A204.1 (cell line): ENCODE measurements around the gene KLF9.
"Not testable (repeated sequence)": the region's sequence is repeated elsewhere in the genome, so short reads cannot be mapped to it uniquely, and the experiment has no call there.

Experiments
- FAIRE-seq: peaks from 2 replicates; lab custom pipeline; 2012; peaks lifted over from hg19 to GRCh38; lab: Jason Lieb, UNC

KLF9 gene

DNA sequence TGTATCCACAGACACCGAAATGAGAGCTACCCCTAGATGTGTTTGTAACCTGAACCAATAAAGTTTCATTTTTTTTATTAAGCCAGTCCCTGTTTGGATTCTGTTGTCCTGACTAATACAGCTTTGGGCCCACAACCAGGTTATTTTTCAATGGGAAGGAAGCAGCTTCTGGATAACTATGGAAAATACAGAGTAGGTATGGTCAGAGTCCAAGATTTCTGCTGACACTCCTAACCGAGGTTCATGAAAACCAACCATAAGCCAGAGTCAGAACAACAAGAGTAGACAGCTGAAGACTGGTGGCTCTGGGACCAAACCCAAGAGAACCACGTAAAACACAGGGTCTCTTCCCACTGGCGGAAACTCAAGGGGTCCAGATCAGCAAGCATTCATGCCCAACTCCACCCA, 10.8 kb downstream of the KLF9 start:
- FAIRE-seq = no peak

DNA sequence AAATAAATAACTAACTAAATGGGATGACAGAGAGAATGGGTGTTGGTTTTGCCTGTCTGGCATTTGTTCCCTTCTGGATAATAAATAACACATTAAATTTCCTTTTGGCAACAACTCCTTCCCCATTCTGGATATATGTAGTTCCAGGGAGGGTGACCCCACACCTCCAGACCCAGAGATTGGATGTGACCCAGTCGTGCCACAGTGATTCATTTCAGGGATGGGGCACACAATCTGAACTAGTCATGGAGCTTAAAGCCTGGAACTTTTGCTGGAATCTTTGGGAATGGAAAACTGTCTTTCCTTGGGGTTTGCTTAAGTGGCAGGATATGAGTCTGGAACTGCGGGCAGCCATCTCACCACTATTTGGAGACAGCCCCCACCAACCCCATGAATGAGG, 11.3 kb downstream of the KLF9 start:
- no peak for FAIRE-seq

DNA sequence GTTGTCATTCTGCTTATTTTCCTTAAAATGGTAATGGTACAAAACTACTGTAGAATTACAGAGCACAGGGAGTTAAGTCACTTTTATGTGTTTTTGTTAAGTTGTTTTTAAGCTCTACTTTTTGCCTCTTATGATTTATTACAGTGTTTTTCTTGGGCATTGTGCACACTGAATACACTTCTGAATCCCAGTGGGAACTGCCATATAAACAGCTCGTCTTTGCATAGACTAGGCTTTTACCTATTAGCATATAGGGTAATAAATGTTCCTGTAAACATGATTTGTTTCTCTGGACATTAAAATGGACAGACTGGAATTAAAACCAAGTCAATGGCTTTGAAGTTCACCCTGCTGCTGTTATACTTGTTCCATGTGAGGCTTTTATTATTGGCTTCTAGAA, 12.2 kb downstream of the KLF9 start:
- no peak for FAIRE-seq

DNA sequence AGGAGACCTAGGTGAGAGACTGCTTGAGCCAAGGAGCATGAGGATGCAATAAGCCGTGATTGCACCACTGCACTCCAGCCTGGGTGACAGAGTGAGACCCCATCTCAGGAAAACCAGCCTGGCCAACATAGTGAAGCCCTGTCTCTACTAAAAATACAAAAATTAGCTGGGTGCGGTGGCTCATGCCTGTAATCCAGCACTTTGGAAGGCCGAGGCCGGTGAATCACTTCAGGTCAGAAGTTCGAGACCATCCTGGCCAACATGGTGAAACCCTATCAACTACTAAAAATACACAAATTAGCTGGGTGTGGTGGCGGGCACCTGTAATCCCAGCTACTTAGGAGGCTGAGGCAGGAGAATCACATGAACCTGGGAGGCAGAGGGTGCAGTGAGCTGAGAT, 13.2 kb downstream of the KLF9 start:
- FAIRE-seq = not testable (repeated sequence)

DNA sequence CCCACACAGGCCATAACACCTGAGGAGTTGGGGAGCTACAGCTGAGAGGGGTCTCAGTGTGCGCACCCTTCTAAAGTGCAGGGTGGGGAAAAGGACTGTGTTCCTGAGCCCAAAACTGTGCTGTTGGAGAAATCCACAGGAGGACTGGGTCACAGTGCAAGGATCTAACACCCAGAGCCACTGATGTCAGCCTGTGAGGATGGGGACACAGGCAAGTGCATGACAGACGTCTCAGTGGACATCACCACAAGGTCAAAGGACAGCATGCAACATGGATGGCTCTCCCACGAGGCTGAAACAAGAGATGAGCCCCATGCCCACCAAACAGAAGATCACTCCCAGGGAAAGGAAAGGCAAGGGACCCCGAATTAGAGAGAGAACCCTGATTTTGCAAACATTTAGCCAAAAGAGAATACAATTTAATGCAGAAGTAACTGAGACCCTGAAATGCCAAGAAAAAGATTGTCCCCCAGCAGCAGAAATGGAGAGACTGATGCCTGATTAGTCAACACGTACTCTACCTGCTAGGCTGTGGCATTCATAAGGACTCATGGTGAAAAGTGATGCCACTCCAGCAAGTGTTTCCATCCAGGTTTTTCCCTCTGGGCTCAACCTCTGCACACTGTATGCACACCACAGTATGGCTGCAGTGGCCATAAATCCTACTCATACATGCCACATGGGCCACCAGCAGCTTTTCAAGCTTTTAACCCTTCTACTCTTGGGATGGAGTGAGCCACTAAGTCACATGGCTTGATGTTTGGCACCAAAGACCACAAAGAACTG, 14.2 kb downstream of the KLF9 start:
- no peak for FAIRE-seq

DNA sequence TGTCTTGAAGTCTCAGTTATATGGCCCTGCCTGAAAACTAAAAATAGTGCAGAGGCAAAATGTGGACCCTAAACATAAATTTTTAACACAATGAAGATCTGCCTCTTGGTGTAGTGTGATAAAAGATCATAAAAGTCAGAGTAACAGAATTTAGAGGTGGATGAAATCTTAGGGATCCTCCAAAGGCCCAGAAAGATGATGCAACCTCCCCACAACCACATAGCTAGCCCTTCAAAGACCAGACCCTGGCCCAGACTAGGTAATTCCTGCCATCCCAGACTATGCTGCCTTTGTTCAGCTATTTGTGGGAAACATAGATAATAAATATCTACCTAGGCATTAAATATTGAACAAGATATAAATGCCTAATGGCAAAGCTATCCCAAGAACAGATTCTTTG, 15.3 kb downstream of the KLF9 start:
- no peak for FAIRE-seq

DNA sequence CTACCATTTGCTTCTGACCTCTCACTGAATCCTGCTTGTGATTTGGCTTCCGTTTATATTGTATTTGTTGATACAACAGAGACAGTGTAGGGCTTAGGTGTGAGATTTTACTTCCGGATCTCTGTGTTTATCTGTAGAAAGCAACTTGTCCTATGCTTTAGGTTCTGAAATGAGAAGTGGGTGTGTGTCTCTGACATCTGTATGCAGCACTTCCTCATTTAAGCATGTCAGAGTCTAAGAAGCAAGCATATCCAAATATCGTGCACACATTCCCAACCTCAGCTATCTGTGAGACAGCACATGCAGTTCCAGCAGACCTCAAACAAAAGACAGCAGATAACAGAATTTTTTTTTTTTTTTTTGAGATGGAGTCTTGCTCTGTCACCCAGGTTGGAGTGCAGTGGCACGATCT, 16.3 kb downstream of the KLF9 start:
- FAIRE-seq = no peak

DNA sequence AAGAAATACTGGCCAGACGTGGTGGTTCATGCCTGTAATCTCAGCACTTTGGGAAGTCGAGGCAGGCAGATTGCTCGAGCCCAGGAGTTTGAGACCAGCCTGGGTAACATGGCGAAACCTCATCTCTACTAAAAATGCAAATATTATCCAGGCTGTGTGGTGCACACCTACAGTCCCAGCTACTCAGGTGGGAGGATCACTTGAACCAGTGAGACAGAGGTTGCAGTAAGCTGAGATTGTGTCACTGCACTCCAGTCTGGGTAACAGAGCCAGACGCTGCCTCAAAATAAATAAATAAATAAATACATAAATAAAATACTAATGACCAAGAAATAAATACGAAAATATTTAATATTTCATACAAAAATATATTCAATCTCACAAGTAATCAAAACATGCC, 18.8 kb downstream of the KLF9 start:
- no peak for FAIRE-seq

DNA sequence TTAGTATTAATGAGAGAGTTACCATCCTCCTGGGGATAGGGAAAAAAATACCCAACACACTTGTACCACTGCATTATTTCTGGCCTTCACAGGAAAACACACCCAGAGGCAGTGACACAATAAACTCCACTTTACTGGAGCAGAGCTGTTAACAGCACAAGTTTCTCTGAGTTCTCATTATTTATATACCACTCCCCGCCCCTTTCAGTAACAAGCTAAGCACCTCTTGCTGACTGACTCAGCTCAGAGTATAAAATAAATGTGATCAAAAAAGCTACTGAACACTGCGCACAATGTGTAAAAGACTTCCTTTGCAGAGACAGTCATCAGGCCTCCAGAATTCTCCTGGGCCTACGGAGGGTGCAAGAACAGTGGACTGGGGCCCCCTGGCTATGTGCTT, 21.6 kb downstream of the KLF9 start:
- FAIRE-seq = no peak

DNA sequence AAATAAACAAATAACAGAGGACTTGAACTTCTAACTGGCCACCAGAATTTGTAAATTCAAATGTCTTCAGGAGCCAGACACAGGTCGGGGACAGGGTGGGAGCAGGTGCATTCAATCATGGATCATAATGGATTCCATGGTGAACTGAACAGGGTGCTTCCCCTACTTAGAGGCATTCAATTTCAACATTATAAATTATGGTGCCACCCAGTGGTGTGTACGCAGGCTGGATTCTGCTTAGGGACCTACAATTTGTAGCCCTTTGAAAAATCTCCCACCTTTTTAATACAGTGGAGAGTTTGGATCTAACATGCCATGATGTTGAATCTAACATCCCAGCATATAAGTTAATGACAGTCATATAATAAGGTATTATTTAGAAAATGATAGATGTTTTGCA, 22.3 kb downstream of the KLF9 start:
- FAIRE-seq = no peak

DNA sequence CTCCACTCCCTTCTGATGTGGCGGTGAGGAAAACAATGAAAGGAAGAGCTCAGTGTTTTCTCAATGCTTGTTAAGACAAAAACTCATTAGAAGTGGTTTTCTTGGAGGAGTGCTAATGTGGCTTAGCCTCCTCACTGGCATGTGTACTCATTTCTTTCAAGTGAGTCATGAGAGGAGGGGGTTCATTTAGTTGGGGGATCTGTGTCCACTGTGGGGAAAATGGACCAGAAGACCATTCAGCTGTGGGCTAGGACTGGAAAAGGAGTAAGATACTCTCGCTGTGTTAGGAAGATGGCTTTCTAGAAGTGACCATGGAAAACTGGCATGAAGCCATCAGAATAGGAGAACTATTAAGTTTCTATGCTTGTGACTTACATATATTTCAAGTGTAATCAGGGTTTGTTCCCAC, 23.5 kb downstream of the KLF9 start:
- no peak for FAIRE-seq

DNA sequence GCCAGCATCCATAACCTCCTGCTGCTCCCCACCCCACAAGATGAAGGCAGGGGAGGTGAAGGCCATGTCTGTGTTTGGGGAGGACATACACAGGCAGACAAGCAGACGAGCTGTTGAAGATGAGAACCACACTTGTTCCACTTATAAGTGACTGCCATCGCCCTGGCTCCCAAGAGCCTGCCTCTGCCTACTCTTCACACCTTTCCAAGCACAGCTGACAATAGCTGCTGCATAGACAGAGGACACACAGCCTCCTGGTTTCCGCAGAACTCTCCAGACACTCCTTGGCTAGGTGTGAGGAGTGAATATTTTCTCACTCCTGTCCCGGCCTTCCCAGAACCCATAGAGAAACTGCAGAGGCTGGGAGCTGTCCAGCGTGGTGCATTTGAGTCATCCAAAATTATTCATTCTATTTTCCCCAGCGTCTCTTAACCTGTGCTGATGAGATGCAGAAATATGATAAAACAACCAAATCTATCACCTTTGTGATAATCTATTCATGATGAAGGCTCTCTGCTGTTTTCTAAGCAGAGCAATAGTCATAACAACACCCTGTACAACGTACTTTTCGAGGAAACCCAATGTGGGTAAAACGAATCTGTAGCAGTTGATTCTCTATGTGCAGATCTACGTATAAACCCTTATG, 24.7 kb downstream of the KLF9 start:
- no peak for FAIRE-seq

DNA sequence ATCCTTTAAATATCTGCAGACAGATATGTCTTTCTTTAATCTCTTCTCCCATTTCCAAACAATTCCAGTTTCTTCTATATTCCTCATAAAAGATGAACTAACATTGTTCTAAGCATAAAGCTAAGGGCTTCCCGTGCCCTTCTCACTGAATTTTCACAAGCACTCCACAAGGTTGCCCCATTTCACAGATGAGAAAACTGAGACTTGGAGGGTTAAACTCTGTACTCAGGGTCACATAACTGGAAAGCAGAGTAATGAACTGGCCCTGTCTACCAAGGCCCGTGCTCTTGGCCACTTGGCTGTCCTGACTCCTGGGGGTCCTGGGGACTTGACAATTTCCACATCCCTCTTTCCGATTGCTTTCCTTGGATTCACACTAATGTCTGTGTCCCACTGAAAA, 25.3 kb downstream of the KLF9 start:
- FAIRE-seq = no peak

DNA sequence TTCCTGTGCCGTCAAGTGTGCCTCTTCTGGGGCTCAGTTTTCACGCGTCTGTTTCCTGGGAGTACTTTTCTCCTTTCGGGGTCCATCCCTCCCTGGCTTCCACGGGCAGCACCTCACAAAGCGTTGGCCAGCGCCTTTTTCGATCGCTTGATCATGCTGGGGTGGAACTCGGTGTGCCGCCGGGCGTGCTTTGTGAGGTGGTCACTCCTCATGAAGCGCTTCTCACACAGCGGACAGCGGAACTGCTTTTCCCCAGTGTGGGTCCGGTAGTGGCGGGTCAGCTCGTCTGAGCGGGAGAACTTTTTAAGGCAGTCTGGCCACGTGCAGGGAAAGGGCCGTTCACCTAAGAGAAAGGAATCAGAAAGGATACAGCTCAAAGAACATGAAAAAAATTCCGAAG, 26.8 kb downstream of the KLF9 start:
- FAIRE-seq = no peak

DNA sequence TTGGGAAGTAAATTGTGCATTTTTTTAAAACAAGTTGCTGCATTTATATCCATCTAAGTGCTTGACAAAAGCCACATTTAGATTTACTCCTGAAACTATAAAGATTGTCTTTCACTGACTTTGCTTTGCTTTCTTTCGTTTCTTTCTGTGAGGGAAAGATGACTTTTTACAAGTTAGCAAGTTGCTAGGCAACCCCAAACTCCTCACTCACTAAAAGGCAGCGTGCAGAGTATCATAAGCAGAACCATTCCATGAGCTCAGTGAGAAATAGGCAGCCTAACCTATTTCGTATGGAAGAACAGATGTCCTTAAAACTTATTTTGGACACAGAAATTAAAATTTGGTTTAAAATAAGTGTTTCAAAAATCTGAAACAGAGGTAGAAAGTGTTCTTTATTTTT, 29.0 kb downstream of the KLF9 start:
- no peak for FAIRE-seq

DNA sequence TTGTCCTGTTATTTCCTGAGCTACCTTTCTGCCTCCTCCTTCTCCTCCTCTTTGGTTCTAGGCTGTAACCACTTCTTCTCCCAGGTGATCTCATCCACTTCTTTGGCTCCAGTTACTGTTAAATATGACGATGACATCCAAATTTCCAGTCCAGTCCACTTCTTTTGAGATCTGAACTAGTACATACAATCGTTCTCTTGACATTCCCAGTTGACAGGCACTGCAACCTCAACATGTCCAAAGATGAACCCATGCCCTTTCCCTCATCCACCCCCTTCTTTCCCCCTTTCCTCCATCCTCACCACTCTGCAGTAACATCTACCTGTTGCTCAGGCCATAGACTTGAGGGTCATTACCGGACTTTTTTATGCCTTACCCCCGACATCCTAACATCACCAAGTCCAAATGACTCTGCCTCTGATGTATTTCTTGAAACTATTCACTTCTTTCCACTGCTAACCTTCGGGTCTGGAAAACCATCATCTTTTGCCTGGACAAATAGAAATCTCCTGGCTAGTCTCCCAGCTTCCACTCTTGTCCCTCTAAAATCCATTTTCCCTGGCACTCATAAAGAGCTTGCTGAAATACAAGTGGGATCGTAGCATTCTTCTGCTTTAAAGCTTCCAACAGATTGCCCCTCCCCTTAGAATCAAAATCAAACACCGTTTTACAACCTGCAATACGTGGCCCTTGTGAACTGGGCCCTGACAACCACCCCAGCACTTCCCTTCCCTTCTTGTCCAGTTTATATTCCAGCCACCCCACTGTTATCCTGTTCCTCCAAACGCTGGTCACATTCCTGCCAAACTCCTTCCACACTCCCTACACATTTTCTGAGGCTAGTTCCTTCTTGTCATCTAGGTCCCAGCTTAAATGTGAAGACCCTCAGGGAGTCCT, 31.5 kb downstream of the KLF9 start:
- FAIRE-seq = no peak

DNA sequence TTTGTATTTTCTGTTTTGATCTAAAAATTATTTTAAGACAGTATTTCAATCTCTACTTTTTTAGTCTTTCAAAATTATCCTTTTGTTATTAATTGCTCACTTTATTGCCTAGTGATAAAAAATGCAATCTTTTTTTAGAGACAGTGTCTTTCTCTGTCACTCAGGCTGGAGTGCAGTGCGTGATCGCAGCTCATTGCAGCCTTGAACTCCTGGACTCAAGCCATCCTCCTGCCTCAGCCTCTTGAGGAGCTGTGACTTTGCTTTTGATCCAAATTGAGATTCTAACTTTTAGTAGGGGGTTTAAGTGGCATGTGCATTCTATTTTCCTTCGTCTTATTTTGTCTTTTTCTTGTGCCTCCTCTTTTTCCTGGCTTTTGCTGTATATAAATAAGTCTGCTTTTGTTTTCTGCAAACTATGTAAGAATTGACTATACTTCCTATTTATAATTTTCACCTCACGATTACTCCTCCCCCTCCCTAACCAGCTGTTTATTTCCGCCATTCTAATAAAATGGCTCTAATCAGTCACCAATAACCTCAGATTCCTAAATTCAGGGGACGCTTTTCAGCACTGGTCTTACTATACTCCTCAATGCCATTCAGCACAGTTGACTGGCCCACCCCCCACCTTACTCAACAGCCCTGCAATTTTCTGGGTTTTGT, 32.3 kb downstream of the KLF9 start:
- FAIRE-seq = no peak

DNA sequence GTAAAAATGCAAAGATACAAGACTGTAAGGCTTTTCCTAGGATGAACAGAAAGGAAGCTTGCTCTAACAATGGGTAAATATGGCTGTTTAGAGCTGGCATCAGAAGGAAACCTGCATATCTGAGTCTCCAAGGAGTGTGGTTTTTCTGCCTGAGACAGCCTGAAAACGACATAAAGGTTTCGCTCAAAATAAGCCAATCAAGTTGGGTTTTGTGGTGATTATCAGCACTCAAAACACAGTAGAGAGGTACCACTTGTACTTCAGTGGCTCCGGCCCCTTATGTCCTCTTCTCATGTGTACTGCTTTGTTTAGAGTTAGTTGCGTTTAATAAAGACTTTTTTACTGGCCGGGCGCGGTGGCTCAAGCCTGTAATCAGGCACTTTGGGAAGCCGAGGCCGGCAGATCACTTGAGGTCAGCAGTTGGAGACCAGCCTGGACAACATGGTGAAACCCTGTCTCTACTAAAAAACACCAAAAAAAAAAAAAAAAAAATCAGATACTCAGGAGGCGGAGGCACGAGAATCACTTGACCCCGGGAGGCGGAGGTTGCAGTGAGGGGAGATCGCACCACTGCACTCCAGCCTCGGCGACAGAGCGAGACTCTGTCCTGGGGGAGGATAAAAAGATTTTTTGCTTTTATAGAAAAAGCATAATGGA, 39.4 kb downstream of the KLF9 start:
- FAIRE-seq = no peak

DNA sequence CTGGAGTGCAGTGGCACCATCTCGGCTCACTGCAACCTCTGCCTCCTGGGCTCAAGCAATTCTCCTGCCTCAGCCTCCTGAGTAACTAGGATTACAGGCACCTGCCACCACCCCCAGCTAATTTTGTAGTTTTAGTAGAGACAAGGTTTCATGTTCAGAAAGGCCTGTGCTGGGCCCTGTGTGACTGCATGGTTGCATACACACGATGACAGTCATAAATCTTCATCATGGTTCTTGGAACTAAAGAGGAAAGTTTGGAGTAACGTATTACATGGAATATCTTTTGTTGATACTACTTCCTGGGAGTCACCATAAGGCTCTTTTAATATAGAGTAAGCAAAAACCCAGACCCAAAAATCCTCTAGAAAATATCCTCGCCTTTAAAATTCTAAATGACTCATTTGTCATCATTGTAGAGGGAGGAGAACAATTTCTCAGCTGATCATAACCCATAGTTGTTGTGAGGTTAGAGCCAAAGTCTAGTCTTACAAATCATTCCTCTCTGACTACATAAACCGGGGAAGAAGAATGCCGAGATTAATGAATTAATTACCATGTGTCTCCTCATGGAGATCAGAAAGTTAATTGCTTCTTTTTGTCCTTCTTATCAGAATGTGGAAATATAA, 47.0 kb downstream of the KLF9 start:
- no peak for FAIRE-seq

DNA sequence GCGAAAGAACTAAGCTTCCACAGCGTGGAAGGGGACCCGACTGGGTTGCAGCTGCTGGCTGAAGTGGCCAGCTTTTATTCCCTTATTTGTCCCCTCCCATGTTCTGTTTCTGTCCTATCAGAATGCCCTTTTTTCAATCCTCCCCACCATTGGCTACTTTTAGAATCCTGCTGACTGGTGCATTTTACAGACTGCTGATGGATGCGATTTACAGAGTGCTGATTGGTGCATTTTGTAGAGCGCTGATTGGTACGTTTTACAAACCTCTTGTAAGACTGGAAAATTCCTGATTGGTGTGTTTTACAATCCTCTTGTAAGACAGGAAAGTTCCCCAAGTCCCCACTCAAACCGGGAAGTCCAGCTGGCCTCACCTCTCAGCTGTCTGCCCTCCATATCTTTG, 50.7 kb downstream of the KLF9 start:
- no peak for FAIRE-seq

DNA sequence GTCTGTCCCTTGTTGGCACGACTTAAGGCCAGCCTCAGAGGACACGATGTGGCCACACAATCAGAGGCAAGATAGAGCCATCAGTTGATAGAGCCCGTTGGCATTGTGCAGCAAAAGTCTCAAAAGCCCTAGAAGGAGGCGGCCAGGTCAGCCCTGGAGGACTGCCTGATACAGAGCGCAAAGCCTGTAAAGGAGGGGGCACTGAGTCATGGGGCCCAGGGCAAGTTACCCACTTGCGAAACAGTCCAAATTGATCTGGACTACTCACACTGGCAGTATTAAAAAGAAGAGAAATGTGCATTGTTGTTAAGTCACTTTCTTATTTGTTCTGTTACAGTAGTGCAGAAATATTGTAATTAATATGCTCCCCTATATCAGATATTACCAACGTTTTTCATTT, 51.5 kb downstream of the KLF9 start:
- FAIRE-seq = no peak

DNA sequence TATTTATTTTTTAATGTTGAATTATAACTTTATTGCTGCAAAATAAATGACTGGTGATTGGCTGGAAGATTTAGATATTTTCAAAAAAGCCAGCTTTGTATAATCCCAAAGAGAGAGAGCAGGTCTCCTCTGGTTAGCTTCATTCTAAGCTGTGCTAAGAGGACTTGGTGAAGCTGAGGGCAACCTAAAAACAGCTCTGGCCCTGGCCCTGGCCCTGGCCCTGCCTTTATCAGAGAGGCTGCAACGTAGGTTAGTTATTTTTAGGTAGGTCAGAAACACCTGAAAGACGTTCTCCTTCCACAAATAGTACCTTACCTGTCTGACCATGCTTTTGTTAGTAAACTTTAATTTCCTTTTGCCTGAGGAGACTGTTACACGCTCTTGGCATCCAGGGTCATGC, 58.7 kb downstream of the KLF9 start:
- no peak for FAIRE-seq
